SU-DHL-6 (cell line): ENCODE data around the gene ELP5.

ENCODE experiments used
- EZH2phosphoT487 ChIP-seq: fragments of 200-600 bp; sonication (generic), shearing (Covaris generic); conservative IDR thresholded peaks from 2 replicates; pipeline ENCODE4 v1.6.1; 2018; ENCODE audit warnings: mild to moderate bottlenecking, antibody characterized with exemption, low read length, moderate library complexity, mixed read lengths
- TF ChIP-seq, protein P1 (sequence below): fragments of 200-600 bp; sonication (generic); IDR thresholded peaks from one replicate; pipeline ENCODE4 v1.5.1; 2017; ENCODE audit warnings: antibody characterized with exemption, mild to moderate bottlenecking, low read length, moderate library complexity; ENCODE audit not compliant: insufficient read depth, poor library complexity, severe bottlenecking

DNA sequence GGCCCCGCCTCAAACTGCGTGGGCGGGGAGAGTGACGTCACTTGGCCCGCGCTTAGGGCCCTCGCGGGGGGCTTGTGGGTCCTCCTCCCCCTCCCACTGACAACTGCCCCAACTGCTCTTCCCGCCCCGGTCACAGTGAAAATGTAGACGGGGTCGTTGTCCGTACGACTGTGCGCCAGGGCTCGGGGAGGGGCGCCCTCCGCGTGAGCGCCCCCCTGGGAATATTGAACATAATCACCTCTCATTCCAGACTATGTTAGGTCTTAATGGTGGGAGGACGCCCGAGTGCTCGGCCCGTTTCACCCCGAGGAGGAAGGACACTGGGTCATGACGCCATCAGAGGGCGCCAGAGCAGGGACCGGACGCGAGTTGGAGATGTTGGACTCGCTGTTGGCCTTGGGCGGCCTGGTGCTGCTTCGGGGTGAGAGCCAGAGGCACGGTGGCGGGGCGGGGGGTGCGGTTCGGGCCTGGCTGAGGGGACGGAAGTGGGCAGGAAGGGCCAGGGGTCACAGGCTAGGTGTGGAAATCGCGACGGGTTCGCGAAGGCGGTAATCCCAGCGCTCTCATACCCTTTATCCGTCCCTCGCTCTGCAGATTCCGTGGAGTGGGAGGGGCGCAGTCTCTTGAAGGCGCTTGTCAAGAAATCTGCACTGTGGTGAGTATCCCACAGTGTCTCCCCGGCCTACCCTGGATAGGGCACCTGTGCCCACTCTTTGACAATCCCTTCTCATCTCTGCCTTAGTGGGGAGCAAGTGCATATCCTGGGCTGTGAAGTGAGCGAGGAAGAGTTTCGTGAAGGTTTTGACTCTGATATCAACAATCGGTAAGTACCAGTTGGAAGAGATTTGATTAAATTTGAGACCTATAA lies at the start of gene ELP5:
- TF ChIP-seq, protein P1, sequence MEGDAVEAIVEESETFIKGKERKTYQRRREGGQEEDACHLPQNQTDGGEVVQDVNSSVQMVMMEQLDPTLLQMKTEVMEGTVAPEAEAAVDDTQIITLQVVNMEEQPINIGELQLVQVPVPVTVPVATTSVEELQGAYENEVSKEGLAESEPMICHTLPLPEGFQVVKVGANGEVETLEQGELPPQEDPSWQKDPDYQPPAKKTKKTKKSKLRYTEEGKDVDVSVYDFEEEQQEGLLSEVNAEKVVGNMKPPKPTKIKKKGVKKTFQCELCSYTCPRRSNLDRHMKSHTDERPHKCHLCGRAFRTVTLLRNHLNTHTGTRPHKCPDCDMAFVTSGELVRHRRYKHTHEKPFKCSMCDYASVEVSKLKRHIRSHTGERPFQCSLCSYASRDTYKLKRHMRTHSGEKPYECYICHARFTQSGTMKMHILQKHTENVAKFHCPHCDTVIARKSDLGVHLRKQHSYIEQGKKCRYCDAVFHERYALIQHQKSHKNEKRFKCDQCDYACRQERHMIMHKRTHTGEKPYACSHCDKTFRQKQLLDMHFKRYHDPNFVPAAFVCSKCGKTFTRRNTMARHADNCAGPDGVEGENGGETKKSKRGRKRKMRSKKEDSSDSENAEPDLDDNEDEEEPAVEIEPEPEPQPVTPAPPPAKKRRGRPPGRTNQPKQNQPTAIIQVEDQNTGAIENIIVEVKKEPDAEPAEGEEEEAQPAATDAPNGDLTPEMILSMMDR = no peak
- no peak for TF ChIP-seq EZH2phosphoT487
